GM21515 (cell line): Measurements from ENCODE around the gene KRTAP5-9.
"Not testable (repeated sequence)": the region's sequence is repeated elsewhere in the genome, so short reads cannot be mapped to it uniquely, and the experiment has no call there.

ENCODE experiments used
- ATAC-seq: cut with Tn5 transposase; IDR thresholded peaks from one replicate; pipeline ENCODE4 v1.9.1; 2021; ENCODE audit not compliant: unreplicated experiment

The KRTAP5-9 gene, protein sequence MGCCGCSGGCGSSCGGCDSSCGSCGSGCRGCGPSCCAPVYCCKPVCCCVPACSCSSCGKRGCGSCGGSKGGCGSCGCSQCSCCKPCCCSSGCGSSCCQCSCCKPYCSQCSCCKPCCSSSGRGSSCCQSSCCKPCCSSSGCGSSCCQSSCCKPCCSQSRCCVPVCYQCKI

DNA sequence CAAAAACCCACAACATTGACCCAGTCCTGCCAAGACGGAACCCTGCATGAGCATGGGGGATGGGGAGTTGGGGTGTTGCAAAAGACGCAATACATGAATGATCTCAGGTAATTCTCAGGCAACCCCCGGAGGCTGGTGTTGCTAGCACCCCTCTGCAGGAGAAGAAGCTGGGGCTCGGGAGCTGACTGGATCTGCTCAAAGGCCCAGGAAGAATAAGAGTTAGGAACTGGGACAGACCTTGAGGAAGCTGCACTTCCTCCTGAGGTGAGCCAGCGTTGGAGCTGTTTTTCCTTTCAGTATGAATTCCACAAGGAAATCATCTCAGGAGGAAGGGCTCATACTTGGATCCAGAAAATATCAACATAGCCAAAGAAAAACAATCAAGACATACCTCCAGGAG is at the start of gene KRTAP5-9:
Gene KRTAP5-9, plus strand, starts transcription at position 301 of the 400 bp plus-strand sequence. CDS start 238 bp downstream, outside the sequence.
- no peak for ATAC-seq

- ATAC-seq = no peak
These were observed 49.1 kb upstream of the KRTAP5-9 start for GRCh38 chr11:71499125-71499524.

DNA sequence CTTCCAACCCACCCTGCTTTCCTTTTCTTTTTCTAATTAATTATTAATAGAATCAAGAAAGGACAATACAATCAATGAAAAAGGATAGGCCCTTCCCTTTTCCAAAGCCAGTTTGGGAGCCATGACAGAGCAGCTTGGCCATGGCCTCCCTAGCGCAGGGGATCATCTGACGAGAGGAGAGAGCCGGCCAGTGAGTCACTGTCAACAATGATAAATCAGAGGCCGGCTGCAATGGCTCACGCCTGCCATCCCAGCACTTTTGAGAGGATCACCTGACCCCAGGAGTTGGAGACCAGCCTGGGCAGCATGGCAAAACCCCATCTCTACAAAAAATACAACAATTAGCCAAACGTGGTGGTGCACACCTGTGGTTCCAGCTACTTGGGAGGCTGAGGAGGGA is 48.7 kb upstream of the KRTAP5-9 start:
- no peak for ATAC-seq

GRCh38 chr11:71500601-71501021 is 47.6 kb upstream of the KRTAP5-9 start:
- ATAC-seq = no peak

- ATAC-seq = no peak
These were observed 46.9 kb upstream of the KRTAP5-9 start for GRCh38 chr11:71501071-71501985.

GRCh38 chr11:71502026-71502425 is 46.2 kb upstream of the KRTAP5-9 start:
- ATAC-seq = no peak

DNA sequence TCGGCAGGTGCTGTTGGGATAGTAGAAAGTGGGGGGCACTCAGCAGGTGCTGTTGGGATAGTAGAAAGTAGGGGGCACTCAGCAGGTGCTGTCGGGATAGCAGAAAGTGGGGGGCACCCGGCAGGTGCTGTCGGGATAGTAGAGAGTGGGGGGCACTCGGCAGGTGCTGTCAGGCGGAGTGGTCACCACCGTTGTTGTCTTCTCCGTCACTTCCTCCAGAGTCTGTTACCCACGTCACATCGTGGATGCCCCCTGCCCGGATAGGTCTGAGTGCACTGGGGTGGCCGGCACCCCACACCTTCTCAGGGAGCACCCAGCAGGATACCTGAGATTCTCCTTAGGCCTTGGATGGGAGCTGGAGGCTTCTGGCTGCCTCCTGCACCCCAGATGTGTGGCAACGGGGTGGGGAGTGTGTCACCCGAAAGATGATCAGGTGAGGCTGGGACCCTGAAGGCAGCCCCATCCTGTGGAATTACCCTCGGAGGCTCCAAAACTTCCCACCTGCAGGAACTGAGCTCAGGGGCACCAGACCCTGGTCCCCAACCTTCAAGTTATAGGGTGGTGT is 45.3 kb upstream of the KRTAP5-9 start:
- ATAC-seq = no peak

DNA sequence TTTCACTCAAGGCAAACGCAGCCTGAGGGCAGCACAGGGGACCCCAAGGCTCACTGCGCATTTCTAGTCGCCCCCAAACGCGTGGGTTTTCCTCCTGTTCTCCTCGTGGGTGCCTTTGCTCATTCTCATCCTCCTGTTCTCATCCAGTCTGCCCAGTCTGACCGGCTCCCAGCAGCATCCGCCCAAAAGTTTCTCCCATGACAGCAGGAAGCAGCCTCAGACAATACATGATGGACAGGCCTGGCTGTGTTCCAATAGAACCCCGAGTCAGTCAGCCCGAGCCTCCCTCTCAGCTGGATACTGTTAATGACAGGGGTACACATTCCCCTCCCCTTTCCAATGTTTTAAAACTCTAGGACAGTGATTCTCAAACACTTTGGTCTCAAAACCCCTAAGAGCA is 43.7 kb upstream of the KRTAP5-9 start:
- ATAC-seq = no peak

GRCh38 chr11:71505001-71505400 is 43.2 kb upstream of the KRTAP5-9 start:
- ATAC-seq = no peak

DNA sequence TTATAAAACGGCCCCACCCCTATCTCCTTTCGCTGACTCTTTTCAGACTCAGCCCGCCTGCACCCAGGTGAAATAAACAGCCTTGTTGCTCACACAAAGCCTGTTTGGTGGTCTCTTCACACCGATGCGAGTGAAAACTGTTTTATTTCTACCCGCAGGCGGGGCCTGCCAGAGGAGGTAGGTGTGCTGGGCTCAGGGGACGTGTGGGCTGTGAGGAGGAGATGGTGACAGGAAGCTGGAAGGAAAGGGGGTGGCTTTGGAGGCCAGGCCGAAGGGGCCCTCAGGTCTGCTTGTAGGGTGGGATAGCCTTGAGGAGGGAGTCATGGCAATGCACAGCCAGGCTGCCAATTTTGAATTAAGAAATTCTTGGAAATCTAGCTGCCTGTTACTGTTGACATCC is 42.4 kb upstream of the KRTAP5-9 start:
- no peak for ATAC-seq

DNA sequence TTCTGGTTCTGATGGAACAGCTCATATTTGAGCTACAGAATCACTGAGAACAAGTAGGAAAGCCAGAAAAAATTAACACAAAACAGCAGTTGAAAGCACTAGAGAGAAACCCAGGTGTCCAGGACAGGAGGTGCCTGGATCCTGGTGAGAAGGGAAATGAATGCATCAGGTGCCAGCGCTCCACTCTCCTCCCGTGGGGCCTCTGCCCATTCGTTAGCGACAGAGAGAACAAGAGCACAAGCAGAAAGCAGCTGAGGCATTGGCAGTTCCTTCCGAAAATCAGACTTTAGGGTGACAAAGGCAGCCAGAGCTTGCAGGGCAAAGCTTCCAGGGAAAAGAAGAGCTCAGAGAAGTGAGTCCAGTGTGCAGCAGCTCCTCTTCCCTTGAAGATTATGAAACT is 41.1 kb upstream of the KRTAP5-9 start:
- ATAC-seq = no peak

DNA sequence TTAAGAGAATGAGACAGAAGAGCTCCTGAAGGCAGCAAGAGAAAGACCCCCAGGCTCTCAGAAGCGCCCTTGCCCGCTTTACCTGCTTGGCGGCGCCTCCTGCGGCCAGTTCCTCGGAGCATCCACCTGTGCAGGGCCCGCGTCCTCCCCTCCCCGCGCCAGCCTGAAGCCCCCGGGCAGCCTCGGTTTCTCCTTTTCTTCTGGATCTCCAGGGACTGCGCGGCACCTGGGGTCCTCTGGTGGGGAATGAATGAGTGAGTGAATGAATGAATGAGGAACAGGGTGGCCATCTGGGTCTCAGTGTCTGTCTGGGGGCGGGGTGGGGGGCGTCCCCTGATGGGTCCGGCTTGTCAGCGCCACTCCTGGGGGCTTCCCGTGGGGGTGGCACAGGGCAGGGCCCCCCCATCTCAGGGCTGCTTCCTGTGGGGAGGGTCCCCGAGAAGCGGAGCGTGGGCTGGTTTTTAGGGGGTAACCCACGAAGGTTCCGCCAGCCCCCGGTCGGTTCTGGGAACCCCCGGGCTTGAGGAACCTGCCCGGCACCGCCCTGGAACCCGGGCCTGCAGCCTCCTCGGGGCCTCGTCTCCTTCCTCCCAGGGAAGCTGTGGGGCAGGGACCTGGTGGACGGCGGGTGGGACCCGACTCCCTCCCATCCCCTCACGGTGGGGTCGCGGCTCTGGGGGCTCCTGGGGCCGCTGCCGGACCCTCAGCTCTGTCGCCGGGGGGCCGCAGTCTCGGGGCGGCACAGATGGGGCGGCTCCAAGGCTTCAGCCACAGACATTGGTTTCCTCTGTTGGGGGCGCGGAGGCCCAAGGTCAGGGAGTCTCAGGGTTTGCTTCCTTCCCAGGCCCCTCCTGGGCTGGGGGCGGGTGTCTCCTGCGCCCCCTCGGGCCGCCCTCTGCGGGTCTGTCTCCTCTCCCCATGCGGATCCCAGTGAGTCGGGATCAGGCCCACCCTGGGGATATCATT is 29.4 kb upstream of the KRTAP5-9 start:
- ATAC-seq = no peak

GRCh38 chr11:71519546-71519945 is 28.7 kb upstream of the KRTAP5-9 start:
- ATAC-seq = no peak

GRCh38 chr11:71525188-71525937 is 22.9 kb upstream of the KRTAP5-9 start:
- no peak for ATAC-seq

DNA sequence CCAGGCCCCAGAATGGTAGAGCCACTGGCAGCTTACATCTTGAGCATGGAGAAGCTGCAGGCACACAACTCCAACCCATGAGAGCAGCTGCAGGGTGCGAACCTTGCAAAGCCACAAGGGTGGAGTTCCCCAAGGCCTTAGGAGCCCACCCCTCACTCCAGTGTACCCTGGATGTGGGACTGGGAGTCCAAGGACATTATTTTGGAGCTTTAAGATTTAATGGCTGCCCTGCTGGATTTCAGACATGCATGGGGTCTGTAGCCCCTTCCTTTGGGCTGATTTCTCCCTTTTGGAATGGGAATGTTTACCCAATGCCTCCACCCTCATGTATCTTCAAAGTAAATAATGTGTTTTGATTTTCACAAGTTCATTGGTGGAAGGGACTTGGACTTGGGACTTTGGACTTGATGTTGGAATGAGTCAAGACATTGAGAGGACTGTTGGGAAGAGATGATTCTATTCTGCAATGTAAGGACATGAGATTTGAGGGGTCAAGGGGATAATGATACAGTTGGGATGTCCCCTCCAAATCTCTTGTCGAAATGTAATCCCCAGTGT is 22.2 kb upstream of the KRTAP5-9 start:
- no peak for ATAC-seq

- not testable (repeated sequence) for ATAC-seq
These were observed 21.2 kb upstream of the KRTAP5-9 start, which contains the start of gene KRTAP5-7 for GRCh38 chr11:71526796-71527575. KRTAP5-7 (plus strand) TSS chr11:71527267; CDS start chr11:71527301, 34 bp downstream.

DNA sequence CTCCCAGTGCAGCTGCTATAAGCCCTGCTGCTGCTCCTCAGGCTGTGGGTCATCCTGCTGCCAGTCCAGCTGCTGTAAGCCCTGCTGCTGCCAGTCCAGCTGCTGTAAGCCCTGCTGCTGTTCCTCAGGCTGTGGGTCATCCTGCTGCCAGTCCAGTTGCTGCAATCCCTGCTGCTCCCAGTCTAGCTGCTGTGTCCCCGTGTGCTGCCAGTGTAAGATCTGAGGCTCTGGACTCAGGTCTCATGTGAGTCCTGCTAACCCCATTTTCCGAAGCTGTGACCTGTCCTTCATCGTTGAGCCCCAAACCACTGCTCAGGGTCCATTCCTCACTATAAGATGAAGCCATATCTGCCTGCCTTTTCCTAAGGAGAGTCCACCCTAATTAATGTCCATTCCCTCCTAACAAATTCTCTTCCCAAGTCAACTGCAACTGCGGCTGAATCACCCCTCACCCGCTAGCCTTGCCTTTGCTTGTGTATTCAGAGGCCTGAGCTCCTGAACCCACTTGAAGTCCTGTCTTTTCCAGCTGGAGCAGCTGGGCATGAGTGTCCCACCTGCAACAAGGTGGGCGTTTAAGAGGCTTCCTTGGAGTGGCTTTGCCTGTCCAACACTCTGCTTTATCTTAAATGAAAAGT is 20.5 kb upstream of the KRTAP5-9 start:
- no peak for ATAC-seq

GRCh38 chr11:71530602-71531001 is 17.6 kb upstream of the KRTAP5-9 start:
- no peak for ATAC-seq
